ENCODE measurements around the gene CA10.

- TF ChIP-seq POLR2AphosphoS5 (IDR thresholded peaks at IDR 0.05) (no peak), CTCF (IDR thresholded peaks at IDR 0.05) (no peak)
Measured at GRCh38 chr17:51666971-51667705, 491.4 kb downstream of the CA10 start.

Data from gastroesophageal sphincter (tissue), 3 donors.